H1 (cell line): ENCODE results near the gene SNX13. TPM values are rescaled to one million over a fixed set of nuclear protein-coding genes. Genes with fewer than 3 reads are reported as not detected.

Experiments
- CTCF ChIA-PET: fragments of 300-600 bp; sonication (Branson Sonifier 250); formaldehyde crosslinking; loops from one replicate; lab custom pipeline; 2021; ENCODE audit not compliant: partially characterized antibody; lab: Charles Lee
- POLR2A ChIA-PET: fragments of 300-600 bp; sonication (Branson Sonifier 250); formaldehyde crosslinking; loops from one replicate; lab custom pipeline; 2021; ENCODE audit warnings: inconsistent platforms; ENCODE audit not compliant: partially characterized antibody; lab: Charles Lee
- DNase-seq, 2 experiments: peaks; one replicate each; pipeline versions ENCODE4 v3.0.0 to v3.0.0-alpha.2; 2010 to 2022; ENCODE audit warnings: low spot score in 2 of 2, low read depth in 1 of 2, mixed read lengths in 1 of 2
- FAIRE-seq: peaks from 2 replicates; lab custom pipeline; 2011; peaks lifted over from hg19 to GRCh38; lab: Jason Lieb, UNC
- H2AFZ ChIP-seq: 2 replicates; pipeline ENCODE4 v1.8.1; 2012; ENCODE audit warnings: low read length, inconsistent platforms
- H2AK5ac ChIP-seq: 2 replicates; pipeline ENCODE4 v1.6.1; 2013; ENCODE audit warnings: low read depth, low read length
- H2BK120ac ChIP-seq: replicated peaks from 2 replicates; pipeline ENCODE3; 2013; ENCODE audit warnings: low read depth, low read length, inconsistent platforms
- H2BK12ac ChIP-seq: 2 replicates; pipeline ENCODE4 v1.6.1; 2013; ENCODE audit warnings: low read depth, low read length
- H2BK15ac ChIP-seq: 2 replicates; pipeline ENCODE4 v1.6.1; 2013; ENCODE audit warnings: low read length
- H2BK20ac ChIP-seq: 2 replicates; pipeline ENCODE4 v1.6.1; 2013; ENCODE audit warnings: low read length
- H2BK5ac ChIP-seq: 2 replicates; pipeline ENCODE4 v1.6.1; 2013; ENCODE audit warnings: low read depth, low read length
- H3K14ac ChIP-seq: 2 replicates; pipeline ENCODE4 v1.6.1; 2013; ENCODE audit warnings: inconsistent platforms; ENCODE audit not compliant: insufficient read length
- H3K18ac ChIP-seq: 2 replicates; pipeline ENCODE4 v1.6.1; 2013; ENCODE audit warnings: low read length; ENCODE audit errors: extremely low read depth
- H3K23ac ChIP-seq: 2 replicates; pipeline ENCODE4 v1.6.1; 2013; ENCODE audit warnings: inconsistent platforms; ENCODE audit not compliant: insufficient read length
- H3K23me2 ChIP-seq: 2 replicates; pipeline ENCODE4 v1.6.1; 2013; ENCODE audit warnings: low read depth, low read length
- H3K27ac ChIP-seq: 2 replicates; pipeline ENCODE4 v1.6.1; 2011; ENCODE audit warnings: low read depth, low read length, inconsistent platforms
- H3K27me3 ChIP-seq, 4 experiments: replicated peaks in 1 of 4; 1 replicate in 1 of 4; 2 replicates in 3 of 4; pipeline versions ENCODE4 v1.6.1 to v1.8.1; 2011 to 2013; ENCODE audit warnings: low read length in 3 of 4, mild to moderate bottlenecking in 3 of 4, inconsistent platforms in 2 of 4, mixed read lengths in 2 of 4, moderate library complexity in 1 of 4; ENCODE audit not compliant: control insufficient read depth in 3 of 4, insufficient read depth in 3 of 4; ENCODE audit errors: extremely low read depth in 1 of 4
- H3K36me3 ChIP-seq, 4 experiments: 2 replicates each; pipeline versions ENCODE4 v1.6.1 to v1.8.1; 2011 to 2013; ENCODE audit warnings: mild to moderate bottlenecking in 4 of 4, low read length in 3 of 4, moderate library complexity in 2 of 4, control low read depth in 1 of 4, inconsistent platforms in 1 of 4; ENCODE audit not compliant: insufficient read depth in 4 of 4, control insufficient read depth in 2 of 4
- H3K4ac ChIP-seq: replicated peaks from 2 replicates; pipeline ENCODE3; 2013; ENCODE audit warnings: low read length, low read depth, mixed read lengths, inconsistent platforms; ENCODE audit not compliant: insufficient read length
- H3K4me1 ChIP-seq, 4 experiments: replicated peaks in 1 of 4; 1 replicate in 1 of 4; 2 replicates in 3 of 4; pipeline versions ENCODE4 v1.6.1 to v1.8.1; 2011 to 2013; ENCODE audit warnings: low read length in 3 of 4, inconsistent platforms in 2 of 4, mixed read lengths in 1 of 4; ENCODE audit not compliant: insufficient read depth in 4 of 4, control insufficient read depth in 3 of 4
- H3K4me2 ChIP-seq, 2 experiments: 2 replicates each; pipeline versions ENCODE4 v1.6.1 to v1.8.1; 2011 to 2013; ENCODE audit warnings: low read depth in 2 of 2, low read length in 2 of 2, control low read depth in 1 of 2, inconsistent platforms in 1 of 2, mild to moderate bottlenecking in 1 of 2; ENCODE audit not compliant: insufficient read depth in 1 of 2
- H3K4me3 ChIP-seq, 4 experiments: fragments of 200-600, 300-600 bp in 1 of 4; sonication (generic), shearing (Covaris generic), sonication (Bioruptor Twin) in 1 of 4; 2 replicates each; pipeline versions ENCODE4 v1.5.1 to v1.8.1; 2011 to 2016; ENCODE audit warnings: low read length in 4 of 4, low read depth in 3 of 4, control low read depth in 2 of 4, inconsistent platforms in 2 of 4, mild to moderate bottlenecking in 2 of 4, mixed read lengths in 1 of 4, moderate library complexity in 1 of 4; ENCODE audit not compliant: insufficient read depth in 2 of 4; ENCODE audit errors: extremely low read depth in 1 of 4
- H3K56ac ChIP-seq: replicated peaks from 2 replicates; pipeline ENCODE3; 2013; ENCODE audit warnings: low read depth, mild to moderate bottlenecking, mixed read lengths, low read length, inconsistent platforms; ENCODE audit not compliant: insufficient read length
- H3K79me1 ChIP-seq: 2 replicates; pipeline ENCODE4 v1.6.1; 2013; ENCODE audit warnings: low read depth, low read length, control low read depth
- H3K79me2 ChIP-seq, 2 experiments: 2 replicates each; pipeline versions ENCODE4 v1.6.1 to v1.8.1; 2012 to 2013; ENCODE audit warnings: low read length in 2 of 2, mild to moderate bottlenecking in 2 of 2, inconsistent platforms in 1 of 2; ENCODE audit not compliant: insufficient read depth in 2 of 2, control insufficient read depth in 1 of 2
- H3K9ac ChIP-seq, 4 experiments: replicated peaks in 1 of 4; 1 replicate in 1 of 4; 2 replicates in 3 of 4; pipeline versions ENCODE4 v1.6.1 to v1.8.1; 2011 to 2013; ENCODE audit warnings: low read depth in 3 of 4, low read length in 3 of 4, control low read depth in 2 of 4, mild to moderate bottlenecking in 2 of 4, moderate library complexity in 2 of 4, inconsistent platforms in 1 of 4; ENCODE audit errors: extremely low read depth in 1 of 4
- H3K9me3 ChIP-seq, 2 experiments: 2 replicates each; pipeline versions ENCODE4 v1.6.1 to v1.8.1; 2012 to 2013; ENCODE audit warnings: mild to moderate bottlenecking in 2 of 2, moderate library complexity in 2 of 2, control low read depth in 1 of 2, inconsistent platforms in 1 of 2, low read depth in 1 of 2, low read length in 1 of 2, mixed read lengths in 1 of 2; ENCODE audit not compliant: insufficient read depth in 2 of 2
- H4K20me1 ChIP-seq, 2 experiments: replicated peaks in 1 of 2; 2 replicates each; pipeline versions ENCODE3 to v1.8.1; 2011 to 2013; ENCODE audit warnings: inconsistent platforms in 2 of 2, low read length in 2 of 2, mild to moderate bottlenecking in 1 of 2; ENCODE audit not compliant: insufficient read depth in 2 of 2, control insufficient read depth in 1 of 2
- H4K5ac ChIP-seq: 2 replicates; pipeline ENCODE4 v1.6.1; 2013; ENCODE audit warnings: low read length, low read depth, mixed read lengths, inconsistent platforms; ENCODE audit not compliant: insufficient read length
- H4K8ac ChIP-seq: 2 replicates; pipeline ENCODE4 v1.8.0; 2013; ENCODE audit warnings: mild to moderate bottlenecking, moderate library complexity, low read length, inconsistent platforms; ENCODE audit not compliant: insufficient read depth; ENCODE audit errors: extremely low read depth
- H4K91ac ChIP-seq: replicated peaks from 2 replicates; pipeline ENCODE3; 2013; ENCODE audit warnings: low read length, mixed read lengths, inconsistent platforms; ENCODE audit not compliant: insufficient read length
- EP300 ChIP-seq, 2 experiments: IDR thresholded peaks; 1 replicate in 1 of 2; 2 replicates in 1 of 2; pipeline ENCODE4 v1.6.1; 2011 to 2012; ENCODE audit warnings: low read depth in 2 of 2, low read length in 2 of 2, mild to moderate bottlenecking in 2 of 2, borderline replicate concordance in 1 of 2, inconsistent platforms in 1 of 2, moderate library complexity in 1 of 2
- TCF12 ChIP-seq: IDR thresholded peaks from 2 replicates; pipeline ENCODE4 v1.6.1; 2011; ENCODE audit warnings: low read depth, mild to moderate bottlenecking, low read length
- WGBS, 2 experiments: shearing (Covaris generic) in 1 of 2; methylation state at CpG; one replicate each; pipeline versions ENCODE4 v1.1.6 to v1.1.7; 2013 to 2015; ENCODE audit warnings: low lambda C conversion rate in 2 of 2, mixed read lengths in 2 of 2, inconsistent platforms in 1 of 2, low coverage in 1 of 2, missing lambda C conversion rate in 1 of 2; ENCODE audit not compliant: insufficient replicate concordance in 2 of 2, insufficient coverage in 1 of 2, insufficient read length in 1 of 2; ENCODE audit errors: extremely low coverage in 1 of 2, missing lambda C conversion rate in 1 of 2; 5-methylcytosine and 5-hydroxymethylcytosine counted together
- polyA plus RNA-seq, 7 experiments: library from polyadenylated mRNA; depleted of rRNA in 3 of 7; stranded (reverse) in 5 of 7; unstranded in 2 of 7; fragments of >200 nt in 5 of 7; fragments of 200-250 nt in 2 of 7; gene quantifications; 1 replicate in 5 of 7; 2 replicates in 1 of 7; 4 replicates in 1 of 7; pipeline versions ENCODE4 v1.2.1 to v1.2.3, GENCODE V29; 2011 to 2013; ENCODE audit warnings: missing spikeins in 2 of 7, mixed read lengths in 2 of 7
- total RNA-seq: library from RNA; stranded (reverse); fragmentation: NEBNext Ultra II Directional; extraction: Animal tissue kit (Norgen Biotek cat#: 25700); gene quantifications from 2 replicates; pipeline ENCODE4 v1.2.1, GENCODE V29; 2021

The SNX13 gene
- total and polyA plus RNA-seq, 2 of the 8 experiments (the other 6 are each of a cell fraction or from before 2014, with no cell fraction given): 5.5 to 27.4 TPM

DNA sequence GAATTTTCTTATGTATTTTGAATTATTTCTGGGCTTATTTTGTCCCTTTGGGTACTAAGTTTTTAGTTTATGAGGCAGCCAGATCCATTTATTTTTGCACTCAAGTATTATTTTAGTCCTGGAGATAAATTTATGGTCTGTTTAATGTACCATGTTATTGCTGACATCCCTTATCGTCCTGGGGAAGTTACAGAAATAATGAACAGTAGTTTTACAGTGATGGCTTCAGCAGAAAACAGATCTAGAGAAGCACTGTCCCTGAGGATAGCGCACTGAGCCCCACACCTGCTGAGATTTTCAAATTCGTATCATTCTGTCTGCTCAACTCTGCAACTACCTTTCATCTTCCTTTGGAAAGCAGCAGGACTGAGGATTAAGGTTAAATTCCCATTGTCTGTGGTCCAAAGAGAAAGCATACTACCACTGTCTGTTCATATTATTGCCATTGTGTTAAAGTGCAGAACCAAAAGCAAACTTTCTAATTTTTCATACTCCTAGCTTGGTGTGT lies 168.3 kb downstream of the SNX13 start:
- FAIRE-seq: peak; percentile 24
- no peak overlapping the region; a peak in 1 of 8 replicates for H3K4me3 ChIP-seq
- H3K23ac ChIP-seq: no peak overlapping the region

More for the DNA sequence above, 168.3 kb downstream of the SNX13 start:
- no peak overlapping the region for H4K5ac ChIP-seq
- H3K79me1 ChIP-seq: no peaks in the 10 kb centered on the region
- H4K20me1 ChIP-seq: no peaks in the 10 kb centered on the region
- H3K23me2 ChIP-seq: no peaks in the 10 kb centered on the region
- no peak overlapping the region for H2AFZ ChIP-seq
- H3K9ac ChIP-seq: no peak overlapping the region
- TF ChIP-seq TCF12 (0 out of 2 replicates have a peak, but pooled peaks have one; percentile 14), EP300 (IDR thresholded peaks at IDR 0.05; ENCODE audit: borderline replicate concordance in 1 of 2, low read depth in 2 of 2, low read length in 2 of 2) (no peak)
- H3K9me3 ChIP-seq: no peaks in the 10 kb centered on the region
- H3K27ac ChIP-seq: no peak overlapping the region
- H3K36me3 ChIP-seq: no peaks in the 10 kb centered on the region
- DNase-seq: no peak
- no peak overlapping the region for H4K91ac ChIP-seq
- no peak overlapping the region for H2BK12ac ChIP-seq
- no peaks in the 10 kb centered on the region for H3K79me2 ChIP-seq
- CTCF ChIA-PET: interaction anchor here (0.9 to 8.9 kb wide), 17 partner anchors 9 to 714 kb away, joined by 3 to 149 read pairs (median 3); partner anchors contain the start of gene SNX13
- H2BK120ac ChIP-seq: no peak overlapping the region
- H3K4me1 ChIP-seq: peaks cover 0 to 8% (median 5%) of the 10 kb centered on the region in 4 experiments; a peak in 5 of 7 replicates
- no peak overlapping the region for H3K4ac ChIP-seq
- no peak overlapping the region for H4K8ac ChIP-seq
- H3K27me3 ChIP-seq: no peaks in the 10 kb centered on the region
- no peak overlapping the region for H2BK15ac ChIP-seq
- POLR2A ChIA-PET: no interaction called here
- 40% methylated on average over 3 of the region's 3 CpGs; no CpG with 5 or more reads in 1 of the 2 experiments for WGBS, 2 experiments
- no peak overlapping the region for H2BK5ac ChIP-seq
- no peak overlapping the region for H3K14ac ChIP-seq
- no peak overlapping the region for H2BK20ac ChIP-seq
- H3K56ac ChIP-seq: no peak overlapping the region
- no peak overlapping the region for H2AK5ac ChIP-seq
- H3K18ac ChIP-seq: no peak overlapping the region
- H3K4me2 ChIP-seq: no peak overlapping the region
